Mucosa of descending colon (tissue), 3 donors: Measurements from ENCODE around the gene DGCR2. TPM values are rescaled to one million over a fixed set of nuclear protein-coding genes. Genes with fewer than 3 reads are reported as not detected.
A peak's percentile ranks its signal among the peaks of the same experiment; 100 is the strongest.

Experiments used
- ATAC-seq: fragments of 200-7000 bp; cut with Tn5 transposase; one replicate; pipeline ENCODE4 v1.9.1; 2020; ENCODE audit warnings: mild to moderate bottlenecking, moderate library complexity
- DNase-seq, 3 donors: peaks; one replicate each; pipeline ENCODE4 v3.0.0-alpha.2; 2020
- H3K36me3 ChIP-seq: fragments of 200-600 bp; one replicate; pipeline ENCODE4 v1.8.0; 2021; ENCODE audit warnings: low read depth, mild to moderate bottlenecking
- H3K4me1 ChIP-seq: fragments of 200-600 bp; one replicate; pipeline ENCODE4 v1.8.0; 2021; ENCODE audit warnings: low read depth, mild to moderate bottlenecking
- H3K4me3 ChIP-seq: fragments of 200-600 bp; one replicate; pipeline ENCODE4 v1.8.0; 2021; ENCODE audit warnings: mild to moderate bottlenecking
- H3K9me3 ChIP-seq: fragments of 200-600 bp; one replicate; pipeline ENCODE4 v1.8.0; 2021; ENCODE audit warnings: mild to moderate bottlenecking
- CTCF ChIP-seq: fragments of 200-600 bp; IDR thresholded peaks from one replicate; pipeline ENCODE4 v1.8.0; 2022; ENCODE audit warnings: antibody characterized with exemption, mild to moderate bottlenecking
- intact Hi-C, 2 donors: fragments of 100-400 bp; cut with DNase I in 1 of 2; cut with micrococcal nuclease in 1 of 2; formaldehyde crosslinking; loops; one replicate each; pipeline versions ENCODE4 v1.11.0 to v1.11.1; 2022; cut with DNase I, micrococcal nuclease
- total RNA-seq, 3 donors: library from RNA; stranded (reverse); fragmentation: NEBNext Ultra II Directional in 2 of 3; extraction: Animal tissue kit (Norgen Biotek cat#: 25700) in 2 of 3; gene quantifications; one replicate each; pipeline versions ENCODE4 v1.2.1 to v1.2.4, GENCODE V29; 2021 to 2023
- donor health status: DM: no; HTN: no; CAD: no; lungs with moderate emphysema.
- donor health status: DM: no; HTN: no; CAD: no.
- donor health status: DM: no; HTN: yes; CAD: no.

The DGCR2 gene
- total RNA-seq, 3 donors from 2014 or later: 68.4 to 100 (median 79.8) TPM

- DNase-seq: no peak
- no peak for TF ChIP-seq CTCF
- peaks cover 12% of the 10 kb centered on the region for H3K4me1 ChIP-seq
- H3K4me3 ChIP-seq: no peak overlapping the region
- H3K36me3 ChIP-seq: no peaks in the 10 kb centered on the region
- intact Hi-C loops: no loop called here
- H3K9me3 ChIP-seq: no peaks in the 10 kb centered on the region
- ATAC-seq: no peak
Observed at GRCh38 chr22:19147195-19147780, 25.1 kb upstream of the DGCR2 start.

DNA sequence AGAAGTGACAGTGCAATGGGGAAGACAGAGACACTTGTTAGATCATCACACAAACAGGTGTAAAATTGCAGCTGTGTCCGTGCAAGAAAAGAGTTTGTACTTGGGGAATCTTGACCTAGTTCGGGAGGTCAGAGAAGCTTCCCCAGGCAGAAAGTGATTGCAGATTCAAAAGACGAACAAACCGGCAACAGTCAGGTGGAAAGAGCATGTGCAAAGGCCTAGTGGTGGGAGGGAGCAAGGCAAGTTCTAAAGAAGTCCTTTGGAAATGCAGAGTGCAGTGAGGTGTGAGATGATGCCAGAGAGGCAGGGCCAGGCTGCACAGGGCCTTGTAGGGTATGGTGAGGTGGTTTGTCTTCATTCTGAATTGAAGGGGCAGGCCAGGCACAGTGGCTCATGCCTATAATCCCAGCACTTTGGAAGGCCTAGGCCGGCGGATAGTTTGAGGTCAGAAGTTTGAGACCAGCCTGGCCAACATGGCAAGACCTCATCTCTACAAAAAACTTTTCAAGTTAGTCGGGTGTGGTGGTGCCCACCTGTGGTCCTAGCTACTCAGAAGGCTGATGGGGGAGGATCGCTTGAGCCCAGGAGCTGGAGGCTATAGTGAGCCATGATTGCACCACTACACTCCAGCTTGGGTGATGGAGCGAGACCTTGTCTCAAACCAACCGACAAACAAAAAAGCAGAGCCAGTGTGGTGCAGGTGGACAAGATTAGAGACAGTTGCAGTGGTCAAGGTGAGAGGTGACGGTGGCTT, 24.2 kb upstream of the DGCR2 start:
- ATAC-seq (no peak), DNase-seq (no peak)
- no peaks in the 10 kb centered on the region for H3K9me3 ChIP-seq
- H3K4me3 ChIP-seq: no peak overlapping the region
- intact Hi-C loops: no loop called here
- no peak for TF ChIP-seq CTCF
- H3K36me3 ChIP-seq: no peaks in the 10 kb centered on the region
- peaks cover 12% of the 10 kb centered on the region for H3K4me1 ChIP-seq

GRCh38 chr22:19143967-19144400, 21.8 kb upstream of the DGCR2 start:
- no peak for TF ChIP-seq CTCF
- no peaks in the 10 kb centered on the region for H3K9me3 ChIP-seq
- no peaks in the 10 kb centered on the region for H3K36me3 ChIP-seq
- DNase-seq: no peak
- H3K4me1 ChIP-seq: peaks cover 9% of the 10 kb centered on the region
- peak overlapping the region; percentile 67 for H3K4me3 ChIP-seq
- intact Hi-C loops: no loop called here
- ATAC-seq: no peak

GRCh38 chr22:19143212-19143611, 21.0 kb upstream of the DGCR2 start:
- DNase-seq: no peak
- H3K9me3 ChIP-seq: no peaks in the 10 kb centered on the region
- no peak for TF ChIP-seq CTCF
- no peak overlapping the region for H3K4me3 ChIP-seq
- peaks cover 9% of the 10 kb centered on the region for H3K4me1 ChIP-seq
- ATAC-seq: no peak
- H3K36me3 ChIP-seq: no peaks in the 10 kb centered on the region
- intact Hi-C loops: no loop called here

- Histone ChIP-seq H3K9me3 (no peaks in the 10 kb centered on the region), H3K4me3 (no peak overlapping the region), H3K4me1 (peaks cover 9% of the 10 kb centered on the region), H3K36me3 (no peaks in the 10 kb centered on the region)
- TF ChIP-seq CTCF: no peak
- ATAC-seq: no peak
- no peak for DNase-seq
- intact Hi-C loops: no loop called here
Observed at GRCh38 chr22:19142394-19142793, 20.2 kb upstream of the DGCR2 start.
